GM08714 (cell line): Measurements from ENCODE around the gene OLR1.
A peak's percentile ranks its signal among the peaks of the same experiment; 100 is the strongest.
"Not testable (repeated sequence)": the region's sequence is repeated elsewhere in the genome, so short reads cannot be mapped to it uniquely, and the experiment has no call there.

ENCODE experiments used
- H3K4me3 ChIP-seq: fragments of 200-500 bp; sonication (Bioruptor generic); 2 replicates; pipeline ENCODE4 v1.5.1; 2014; ENCODE audit warnings: mild to moderate bottlenecking, low read length, inconsistent platforms
- ZNF274 ChIP-seq: IDR thresholded peaks from 2 replicates; pipeline ENCODE4 v1.6.1; 2012; ENCODE audit warnings: mild to moderate bottlenecking, low read depth, low read length

OLR1 gene

DNA sequence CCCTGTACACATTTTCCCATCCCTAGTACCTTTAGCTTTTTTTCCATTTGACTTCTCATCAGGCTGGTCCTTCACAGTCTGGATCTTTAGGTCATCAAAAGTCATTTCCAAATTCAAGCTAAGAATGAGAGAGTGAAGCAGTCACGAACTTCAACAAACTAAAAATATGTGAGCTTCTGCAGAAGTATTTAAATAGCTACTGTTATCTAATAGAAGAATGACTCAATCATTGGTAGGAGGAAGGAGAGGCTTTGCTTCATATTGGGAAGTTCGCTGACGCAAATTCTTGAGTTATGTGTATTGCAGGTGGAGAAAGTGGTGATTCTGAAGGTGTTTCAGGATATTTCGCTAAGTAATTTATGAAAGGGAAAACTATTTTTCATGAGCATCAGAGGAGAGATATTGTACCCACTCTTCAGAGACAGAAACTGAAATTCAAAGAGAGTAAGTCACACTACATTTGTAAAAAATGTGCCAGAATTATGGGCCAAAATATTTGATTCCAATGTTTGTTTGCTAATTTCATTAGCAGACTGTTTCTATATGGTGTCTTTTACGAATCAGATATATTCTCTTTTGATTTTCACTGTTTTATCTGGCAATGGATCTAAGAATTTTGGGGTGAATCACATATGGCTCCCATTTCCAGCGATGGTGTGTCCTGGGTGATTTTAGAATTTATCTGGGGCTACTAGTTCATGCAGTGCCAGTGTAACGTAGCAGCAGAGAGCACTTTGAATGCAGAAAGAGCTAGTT, at the start of gene OLR1:
TSS of gene OLR1 (minus strand) at position 160 of the 756 bp plus-strand sequence. CDS start at position 105, 55 bp downstream.
- no peak within 1 kb of the TSS for H3K4me3 ChIP-seq
- TF ChIP-seq ZNF274: no peak

DNA sequence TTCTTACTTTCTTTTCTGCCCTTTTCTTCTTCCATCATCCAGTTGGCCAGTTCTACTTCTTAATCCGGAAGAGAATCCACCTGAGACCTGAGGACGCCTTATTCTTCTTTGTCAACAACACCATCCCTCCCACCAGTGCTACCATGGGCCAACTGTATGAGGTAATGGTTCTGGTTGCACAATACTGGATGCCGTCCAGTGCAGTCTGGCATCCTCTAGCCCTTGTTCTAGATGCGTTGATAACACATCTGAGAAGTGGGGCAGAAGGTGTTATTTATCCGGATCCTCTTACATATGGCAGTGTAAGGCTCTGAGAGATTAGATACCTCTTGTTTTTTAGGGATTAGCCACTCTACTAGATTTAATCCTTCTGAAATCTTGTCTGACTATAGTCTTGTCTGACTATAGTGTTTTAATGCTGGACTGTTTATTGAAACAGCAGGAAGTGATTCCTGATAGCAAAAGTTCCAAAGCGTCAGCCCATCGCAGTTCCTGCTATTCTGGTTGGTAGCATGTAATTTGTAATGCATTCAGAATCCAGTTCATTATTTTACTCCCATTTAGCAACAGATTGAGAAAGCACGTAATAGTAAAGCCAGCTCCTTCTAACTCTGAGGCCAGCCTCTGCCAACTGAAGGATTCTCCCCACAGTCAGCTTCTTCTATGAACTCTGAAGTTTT, 48.6 kb upstream of the OLR1 start:
- no peak for TF ChIP-seq ZNF274
- no peak overlapping the region for H3K4me3 ChIP-seq

DNA sequence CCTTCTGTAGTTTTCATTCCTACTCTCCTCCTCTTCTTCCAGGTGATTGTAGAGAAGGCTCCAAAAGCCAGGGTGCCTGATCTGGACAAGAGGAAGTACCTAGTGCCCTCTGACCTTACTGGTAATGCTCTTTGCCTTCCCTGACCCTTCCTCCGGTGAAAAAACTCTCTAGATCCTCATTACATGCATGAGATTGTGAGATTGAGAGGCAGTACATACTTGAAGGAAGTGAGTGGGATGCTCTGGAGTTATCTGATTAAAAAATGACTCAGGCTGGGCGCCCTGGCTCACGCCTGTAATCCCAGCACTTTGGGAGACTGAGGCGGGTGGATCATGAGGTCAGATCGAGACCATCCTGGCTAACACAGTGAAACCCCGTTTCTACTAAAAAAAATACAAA, 46.1 kb upstream of the OLR1 start:
- H3K4me3 ChIP-seq: no peak overlapping the region
- TF ChIP-seq ZNF274: no peak

DNA sequence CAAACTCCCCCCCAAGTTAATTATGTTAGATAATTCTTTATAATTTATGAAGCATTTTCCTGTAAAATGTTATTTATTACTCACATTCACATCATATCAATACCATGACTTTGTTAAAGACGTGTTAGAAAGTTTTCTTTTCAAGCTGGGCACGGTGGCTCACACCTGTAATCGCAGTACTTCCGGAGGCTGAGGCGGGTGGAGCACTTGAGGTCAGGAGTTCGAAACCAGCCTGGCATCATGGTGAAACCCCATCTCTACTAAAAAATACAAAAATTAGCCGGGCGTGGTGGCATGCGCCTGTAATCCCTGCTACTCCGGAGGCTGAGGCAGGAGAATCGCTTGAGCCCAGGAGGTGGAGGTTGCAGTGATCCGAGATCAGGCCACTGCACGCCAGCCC, 44.0 kb upstream of the OLR1 start:
- H3K4me3 ChIP-seq: not testable (repeated sequence)

DNA sequence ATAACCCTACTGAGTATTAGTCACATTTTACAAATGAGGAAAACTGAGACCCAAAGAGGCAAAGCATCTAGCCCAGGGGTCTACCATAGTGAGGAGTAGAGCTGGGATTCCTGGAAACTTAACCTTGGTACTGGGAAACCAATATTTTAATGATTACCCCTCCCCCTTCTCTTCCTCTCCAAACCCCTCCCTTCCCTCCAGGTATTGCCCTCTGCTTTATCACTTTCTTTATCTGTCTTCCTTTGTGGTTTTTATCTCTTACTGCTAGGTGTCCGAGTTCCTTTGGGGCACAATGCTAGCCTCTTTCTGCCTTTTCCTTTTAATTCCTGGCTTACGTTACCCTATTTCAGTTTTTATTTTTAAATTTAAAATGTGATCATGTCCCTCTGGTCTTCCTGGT, 43.5 kb upstream of the OLR1 start:
- no peak overlapping the region for H3K4me3 ChIP-seq
- TF ChIP-seq ZNF274: no peak

DNA sequence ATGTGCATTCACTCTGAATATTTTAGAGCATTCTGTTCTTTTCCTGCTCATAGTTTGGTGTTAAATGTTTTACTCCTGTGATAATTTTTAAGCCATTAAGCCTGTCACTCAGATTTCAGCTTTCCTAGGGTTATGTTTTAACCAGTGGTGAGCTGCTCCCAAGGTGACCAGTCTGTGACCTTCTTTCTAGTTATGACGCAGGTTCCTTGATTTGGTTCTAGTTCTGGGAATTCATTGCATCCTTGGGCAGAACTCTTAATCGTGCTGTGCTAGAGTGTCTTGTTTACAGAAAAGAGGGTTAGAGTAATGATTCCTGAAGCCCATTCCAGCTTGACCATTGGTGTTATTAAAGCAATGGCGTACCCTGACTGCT, 42.9 kb upstream of the OLR1 start:
- no peak overlapping the region for H3K4me3 ChIP-seq
- no peak for TF ChIP-seq ZNF274

DNA sequence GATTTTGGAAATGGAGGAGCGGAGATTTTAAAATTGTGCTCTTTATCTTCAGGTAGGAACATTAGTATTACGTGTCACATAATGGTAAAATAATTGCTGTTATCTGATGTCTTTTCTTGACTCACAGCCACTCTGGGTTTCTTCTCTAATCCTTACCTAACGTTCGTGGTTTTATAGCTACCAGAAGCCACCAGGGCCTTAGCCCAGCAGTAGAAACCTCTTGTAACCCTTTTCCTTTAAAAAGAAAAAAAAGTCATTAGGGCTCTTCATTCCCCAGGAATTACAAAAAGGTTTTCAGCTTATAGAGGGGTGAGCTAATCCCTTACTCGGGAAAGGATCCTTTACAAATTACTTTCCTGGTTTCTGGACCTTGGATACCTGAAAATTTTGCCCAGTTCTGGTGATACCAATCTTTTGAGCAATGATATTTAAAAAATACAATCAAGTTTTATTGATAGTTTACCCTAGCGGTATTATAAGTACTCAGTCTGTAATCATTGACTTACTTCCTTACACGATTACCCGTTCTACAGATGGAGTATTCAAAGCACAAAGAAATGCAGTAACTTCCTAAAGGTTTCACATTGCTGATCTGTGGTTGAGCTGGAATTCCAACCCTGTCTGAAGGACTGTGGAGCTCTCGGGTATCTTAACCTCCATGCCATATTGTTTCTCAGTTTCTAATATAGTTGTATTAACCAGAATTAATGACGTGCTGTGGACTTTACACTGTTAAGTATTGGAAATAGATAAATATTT, 42.4 kb upstream of the OLR1 start:
- TF ChIP-seq ZNF274: no peak
- peak overlapping the region; percentile 82 for H3K4me3 ChIP-seq

DNA sequence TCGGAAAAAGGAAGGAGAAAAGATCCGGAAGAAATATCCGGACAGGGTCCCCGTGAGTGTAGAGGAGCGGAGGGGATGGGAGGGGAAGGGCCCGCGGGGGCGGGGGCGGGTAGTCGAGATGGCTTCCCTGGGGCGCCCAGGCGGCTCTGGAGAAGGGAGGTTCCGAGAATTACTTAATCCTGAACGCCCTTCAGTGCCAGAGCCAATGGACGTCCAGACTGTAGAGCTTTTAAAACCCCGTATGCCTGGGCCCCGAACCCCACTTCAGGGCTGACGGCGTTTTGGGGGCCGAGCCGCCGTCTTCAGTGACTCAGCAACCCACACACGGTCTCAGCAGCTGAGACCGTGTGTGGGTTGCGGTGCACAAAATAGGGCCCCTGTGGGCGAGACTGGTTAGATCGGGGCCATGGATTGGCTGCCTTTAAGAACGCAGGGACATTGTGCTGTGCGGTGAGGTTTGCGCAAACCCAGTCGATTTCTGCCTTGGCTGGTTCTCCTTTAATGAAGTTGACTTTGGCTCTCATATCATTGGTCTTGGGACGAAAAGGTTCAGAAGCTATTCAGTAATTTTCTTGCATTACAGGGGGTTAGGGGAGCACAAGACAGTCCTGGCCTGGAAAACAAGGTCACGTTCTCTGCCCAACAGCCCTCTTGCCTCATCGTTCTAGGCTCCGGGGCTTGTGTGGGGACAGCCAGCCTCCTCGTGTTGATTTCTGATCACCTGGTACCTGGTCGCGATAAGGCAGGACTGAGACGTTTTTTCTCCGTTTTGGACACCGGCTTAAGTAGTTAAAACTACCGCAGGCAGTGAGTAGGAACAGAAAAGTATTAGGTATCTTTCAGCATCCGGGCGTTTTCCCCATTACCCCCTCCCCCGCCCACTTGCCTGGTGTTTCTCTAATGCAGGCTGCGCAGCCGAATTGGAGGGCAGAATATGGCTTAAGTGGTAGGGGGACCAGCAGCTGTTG, 41.5 kb upstream of the OLR1 start:
- no peak for TF ChIP-seq ZNF274
- H3K4me3 ChIP-seq: peak overlapping the region; percentile 82

DNA sequence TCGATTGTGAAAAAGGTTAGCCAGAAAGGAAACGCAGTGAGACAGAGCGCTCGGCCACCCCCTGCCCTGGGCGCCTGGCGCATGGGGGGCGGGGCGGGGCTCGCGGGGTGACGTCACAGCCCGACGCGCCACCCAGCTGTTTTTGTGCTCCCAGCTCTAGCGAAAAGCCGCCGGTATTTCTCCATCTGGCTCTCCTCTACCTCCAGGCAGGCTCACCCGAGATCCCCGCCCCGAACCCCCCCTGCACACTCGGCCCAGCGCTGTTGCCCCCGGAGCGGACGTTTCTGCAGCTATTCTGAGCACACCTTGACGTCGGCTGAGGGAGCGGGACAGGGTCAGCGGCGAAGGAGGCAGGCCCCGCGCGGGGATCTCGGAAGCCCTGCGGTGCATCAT, 40.8 kb upstream of the OLR1 start, which contains the start of gene GABARAPL1:
TSS of gene GABARAPL1 (plus strand) at position 139 of the 393 bp plus-strand sequence. CDS start at position 392, 253 bp downstream.
- peak within 1 kb of the TSS; percentile 82 for H3K4me3 ChIP-seq
- no peak for TF ChIP-seq ZNF274

DNA sequence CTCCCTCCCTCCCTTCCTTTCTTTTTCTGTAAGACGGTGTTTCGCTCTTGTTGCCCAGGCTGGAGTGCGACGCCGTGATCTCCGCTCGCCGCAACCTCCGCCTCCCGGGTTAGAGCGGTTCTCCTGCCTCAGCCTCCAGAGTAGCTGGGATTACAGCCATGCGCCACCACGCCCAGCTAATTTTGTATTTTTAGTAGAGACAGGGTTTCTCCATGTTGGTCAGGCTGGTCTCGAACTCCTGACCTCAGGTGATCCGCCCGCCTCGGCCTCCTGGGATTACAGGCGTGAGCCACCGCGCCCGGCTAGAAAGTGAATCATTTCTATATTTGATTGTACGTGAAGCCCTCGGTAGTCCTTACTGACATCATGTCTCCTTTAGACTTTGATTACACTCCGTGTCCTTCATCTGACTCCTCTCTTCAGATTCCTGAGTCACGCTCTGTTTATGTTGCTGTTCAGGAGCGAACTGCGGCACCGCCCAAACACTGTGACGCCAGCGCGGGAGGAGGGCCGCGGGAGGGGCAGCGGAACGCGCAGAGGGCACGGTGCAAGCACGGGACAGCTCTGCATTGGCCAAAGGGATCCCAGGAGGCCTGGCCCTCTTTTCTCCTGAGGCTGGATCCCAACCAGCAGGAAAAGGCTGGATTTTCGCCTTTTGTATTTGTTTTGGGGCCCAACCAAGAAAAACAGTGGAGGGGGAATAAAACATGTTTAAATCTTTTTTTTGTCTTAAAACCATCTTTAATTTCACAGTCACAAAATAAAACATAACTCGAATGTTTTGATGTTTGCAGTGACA, 40.2 kb upstream of the OLR1 start:
- H3K4me3 ChIP-seq: peak overlapping the region; percentile 82; the same call in 1 of the 2 replicates
- no peak for TF ChIP-seq ZNF274

DNA sequence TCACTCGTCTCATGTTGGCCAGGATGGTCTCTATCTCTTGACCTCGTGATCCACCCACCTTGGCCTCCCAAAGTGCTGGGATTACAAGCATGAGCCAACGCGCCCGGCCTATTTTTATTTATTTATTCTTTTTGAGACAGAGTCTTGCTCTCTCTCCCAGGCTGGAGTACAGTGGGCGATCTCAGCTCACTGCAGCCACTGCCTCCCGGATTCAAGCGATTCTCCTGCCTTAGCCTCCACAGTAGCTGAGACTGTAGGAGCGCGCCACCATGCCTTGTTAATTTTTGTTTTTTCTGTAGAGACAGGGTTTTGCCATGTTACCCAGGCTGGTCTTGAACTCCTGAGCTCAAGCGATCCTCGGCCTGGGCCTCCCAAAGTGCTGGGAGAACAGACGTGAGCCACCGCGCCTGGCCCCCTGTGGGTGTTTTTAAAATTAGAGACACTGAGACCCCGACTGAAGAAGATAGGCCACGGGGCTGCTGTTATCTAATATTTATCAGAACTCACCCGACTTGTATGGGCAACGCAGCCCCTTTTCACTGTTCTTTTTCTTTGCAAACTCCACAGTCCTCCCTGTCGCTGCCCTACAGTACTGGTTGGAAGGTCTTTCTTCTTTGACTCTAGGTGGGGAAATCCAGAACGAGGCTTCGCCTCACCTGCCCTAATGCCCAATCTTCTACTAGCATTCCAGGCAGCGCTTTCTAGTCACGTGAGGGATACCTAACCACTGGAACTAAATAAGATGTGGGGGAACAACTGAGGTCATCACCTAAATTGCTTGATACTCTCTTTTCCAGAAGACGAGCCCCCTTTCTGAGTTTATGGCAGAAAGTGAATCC, 39.4 kb upstream of the OLR1 start:
- no peak for TF ChIP-seq ZNF274
- H3K4me3 ChIP-seq: no peak overlapping the region

DNA sequence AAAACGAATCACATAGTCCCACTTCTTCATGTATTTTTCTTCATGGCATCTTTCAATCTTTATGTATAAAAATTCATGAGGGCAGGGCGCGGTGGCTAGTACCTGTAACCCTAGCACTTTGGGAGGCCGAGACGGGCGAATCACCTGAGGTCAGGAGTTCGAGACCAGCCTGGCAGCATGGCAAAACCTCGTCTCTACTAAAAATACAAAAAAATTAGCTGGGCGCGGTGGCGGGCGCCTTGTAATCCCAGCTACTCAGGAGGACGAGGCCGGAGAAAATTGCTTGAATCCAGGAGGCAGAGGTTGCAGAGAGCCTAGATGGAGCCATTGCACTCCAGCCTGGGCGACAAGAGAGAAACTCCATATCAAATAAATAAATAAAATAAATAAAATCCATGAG, 38.3 kb upstream of the OLR1 start:
- H3K4me3 ChIP-seq: no peak overlapping the region
- no peak for TF ChIP-seq ZNF274
